CD4-positive, alpha-beta T cell (primary cell): Measurements from ENCODE around the gene AP5M1. TPM values are rescaled to one million over a fixed set of nuclear protein-coding genes. Genes with fewer than 3 reads are reported as not detected.

ENCODE experiments used
- ATAC-seq: fragments of 200-7000 bp; cut with Tn5 transposase; one replicate; pipeline ENCODE4 v1.10.0; 2022; ENCODE audit warnings: mild to moderate bottlenecking; ENCODE audit not compliant: poor library complexity
- CTCF ChIA-PET: fragments of 350-600 bp; sonication (Branson Sonifier 250); formaldehyde crosslinking; loops from one replicate; lab custom pipeline; 2021; ENCODE audit warnings: antibody characterized with exemption, inconsistent platforms; lab: Charles Lee
- POLR2A ChIA-PET: fragments of 350-600 bp; sonication (Branson Sonifier 250); formaldehyde crosslinking; loops from one replicate; lab custom pipeline; 2021; ENCODE audit warnings: antibody characterized with exemption, inconsistent platforms; lab: Charles Lee
- DNase-seq, 14 experiments: peaks; one replicate each; pipeline ENCODE4 v3.0.0-alpha.2; 2013 to 2020; ENCODE audit warnings: mixed read lengths in 2 of 14
- H3K27ac ChIP-seq, 2 donors: one replicate each; pipeline versions ENCODE4 v1.5.1 to v1.7.0; 2013; ENCODE audit warnings: low read length in 2 of 2, low read depth in 1 of 2, mild to moderate bottlenecking in 1 of 2
- H3K27me3 ChIP-seq, 2 experiments: 1 replicate in 1 of 2; 2 replicates in 1 of 2; pipeline versions ENCODE4 v1.6.1 to v1.7.0; 2013; ENCODE audit warnings: low read length in 2 of 2, control low read depth in 1 of 2, mild to moderate bottlenecking in 1 of 2, moderate library complexity in 1 of 2; ENCODE audit not compliant: insufficient read depth in 2 of 2, control insufficient read depth in 1 of 2
- H3K36me3 ChIP-seq: one replicate; pipeline ENCODE4 v1.6.1; 2013; ENCODE audit warnings: low read length, control low read depth; ENCODE audit not compliant: insufficient read depth
- H3K4me1 ChIP-seq: one replicate; pipeline ENCODE4 v1.6.1; 2013; ENCODE audit warnings: low read length, control low read depth; ENCODE audit not compliant: insufficient read depth
- H3K4me3 ChIP-seq: one replicate; pipeline ENCODE4 v1.5.1; 2013; ENCODE audit warnings: mild to moderate bottlenecking, low read length, moderate library complexity
- H3K9me3 ChIP-seq, 2 experiments: 1 replicate in 1 of 2; 2 replicates in 1 of 2; pipeline versions ENCODE4 v1.6.1 to v1.7.0; 2013; ENCODE audit warnings: low read length in 2 of 2, mild to moderate bottlenecking in 2 of 2, control low read depth in 1 of 2, moderate library complexity in 1 of 2; ENCODE audit not compliant: control insufficient read depth in 1 of 2, insufficient read depth in 1 of 2
- H3K27ac Mint-ChIP-seq: one replicate; pipeline ENCODE4 v1.8.0; 2020; ENCODE audit warnings: mixed read lengths
- H3K27me3 Mint-ChIP-seq: one replicate; pipeline ENCODE4 v1.8.0; 2021; ENCODE audit warnings: mixed read lengths
- H3K36me3 Mint-ChIP-seq: one replicate; pipeline ENCODE4 v1.8.0; 2021; ENCODE audit warnings: low read depth, mixed read lengths
- H3K4me1 Mint-ChIP-seq: one replicate; pipeline ENCODE4 v1.8.0; 2021; ENCODE audit warnings: low read depth, mixed read lengths
- H3K4me3 Mint-ChIP-seq: one replicate; pipeline ENCODE4 v1.8.0; 2020; ENCODE audit warnings: mild to moderate bottlenecking, mixed read lengths
- H3K9me3 Mint-ChIP-seq: one replicate; pipeline ENCODE4 v1.8.0; 2020; ENCODE audit warnings: mixed read lengths
- CTCF ChIP-seq: fragments of 200-600 bp; IDR thresholded peaks from one replicate; pipeline ENCODE4 v1.8.0; 2022; ENCODE audit warnings: antibody characterized with exemption, mild to moderate bottlenecking
- intact Hi-C, 2 experiments: fragments of 100-400 bp; cut with DNase I in 1 of 2; cut with micrococcal nuclease in 1 of 2; formaldehyde crosslinking; loops; one replicate each; pipeline versions ENCODE4 v1.15.1 to v1.9.0; 2023 to 2025; cut with DNase I, micrococcal nuclease
- total RNA-seq, 174 experiments: library from RNA in 2 of 174; stranded (reverse) in 2 of 174; gene quantifications; one replicate each; pipeline ENCODE4 v1.2.3 and lab custom pipeline; 2021 to 2026

The AP5M1 gene
- total RNA-seq, 2 experiments from 2014 or later, result 39.2 to 40.4 TPM

DNA sequence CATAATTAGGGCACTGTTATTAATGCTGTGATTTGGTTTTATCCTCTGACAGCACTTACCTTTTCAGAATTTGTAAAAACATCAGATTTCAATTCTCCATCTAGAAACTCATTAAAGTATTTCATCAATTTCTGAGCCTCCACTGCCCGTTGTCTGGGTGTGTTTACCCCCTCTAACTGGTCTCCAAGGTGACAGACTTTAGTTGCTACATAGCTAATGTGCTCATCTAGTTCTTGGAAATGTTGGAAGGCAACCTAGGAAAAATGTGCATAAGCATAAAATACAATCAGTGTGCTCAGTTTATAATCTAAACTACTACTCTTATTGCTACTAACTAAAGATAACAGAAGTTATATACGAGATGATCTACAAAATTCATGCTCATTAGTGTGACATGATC is 24.7 kb upstream of the AP5M1 start:
- Histone ChIP-seq H3K9me3 (no peaks in the 10 kb centered on the region), H3K4me3 (no peak overlapping the region), H3K27me3 (no peaks in the 10 kb centered on the region), H3K36me3 (peaks cover 10% of the 10 kb centered on the region), H3K4me1 (no peaks in the 10 kb centered on the region), H3K27ac (no peak overlapping the region)
- ChIA-PET POLR2A (interaction anchor here (1.0 to 1.1 kb wide), 2 partner anchors 24 to 25 kb away, joined by 3 to 5 read pairs; partner anchors contain the start of genes AP5M1 and EXOC5), CTCF (no interaction called here)
- Mint-ChIP-seq H3K27me3 (no peaks in the 10 kb centered on the region), H3K4me3 (no peak overlapping the region), H3K9me3 (no peaks in the 10 kb centered on the region), H3K27ac (no peak overlapping the region), H3K4me1 (peaks cover 5% of the 10 kb centered on the region), H3K36me3 (peaks cover 73% of the 10 kb centered on the region)
- no peak for TF ChIP-seq CTCF
- DNase-seq, result no peak
- no peak for ATAC-seq
- intact Hi-C loops, result no loop called here

DNA sequence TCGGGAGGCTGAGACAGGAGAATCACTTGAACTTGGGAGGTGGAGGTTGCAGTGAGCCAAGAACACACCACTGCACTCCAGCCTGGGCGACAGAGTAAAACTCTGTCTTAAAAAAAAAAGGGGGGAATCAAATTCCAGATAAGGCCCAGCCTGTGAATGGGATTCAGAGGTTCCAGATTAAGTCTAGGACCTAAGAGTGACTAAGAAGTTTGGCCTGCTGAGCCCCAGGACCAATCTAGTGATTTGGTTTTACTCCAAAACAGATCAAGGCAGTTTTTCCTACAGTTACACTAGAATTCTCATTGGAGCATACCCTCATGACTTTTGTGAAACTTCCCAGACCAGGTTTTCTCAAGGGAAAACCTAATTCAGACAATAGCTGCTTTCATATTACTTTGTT is 22.8 kb upstream of the AP5M1 start:
- H3K27me3 Mint-ChIP-seq, result no peaks in the 10 kb centered on the region
- no peaks in the 10 kb centered on the region for H3K9me3 ChIP-seq

GRCh38 chr14:57246933-57247657 is 21.7 kb upstream of the AP5M1 start:
- no peak for DNase-seq
- ChIA-PET POLR2A (interaction anchor here (1.6 kb wide), 1 partner anchor 22 kb away, joined by 5 read pairs; the partner anchor contains the start of genes AP5M1 and EXOC5), CTCF (interaction anchor here (0.5 to 0.7 kb wide), 2 partner anchors 22 to 156 kb away, joined by 3 read pairs; partner anchors contain the start of genes AP5M1 and EXOC5)
- no peaks in the 10 kb centered on the region for H3K9me3 Mint-ChIP-seq
- no peak overlapping the region for H3K27ac Mint-ChIP-seq
- H3K4me1 ChIP-seq, result no peaks in the 10 kb centered on the region
- peaks cover 51% of the 10 kb centered on the region for H3K36me3 Mint-ChIP-seq
- H3K36me3 ChIP-seq, result peaks cover 10% of the 10 kb centered on the region
- peaks cover 24% of the 10 kb centered on the region for H3K4me1 Mint-ChIP-seq
- TF ChIP-seq CTCF, result no peak
- no peak overlapping the region for H3K4me3 ChIP-seq
- intact Hi-C loops, result no loop called here
- no peak for ATAC-seq
- no peak overlapping the region for H3K4me3 Mint-ChIP-seq
- no peaks in the 10 kb centered on the region for H3K27me3 Mint-ChIP-seq
- no peak overlapping the region for H3K27ac ChIP-seq
- H3K9me3 ChIP-seq, result no peaks in the 10 kb centered on the region
- H3K27me3 ChIP-seq, result no peaks in the 10 kb centered on the region

More for the DNA sequence above, 22.8 kb upstream of the AP5M1 start:
- no peaks in the 10 kb centered on the region for H3K4me1 ChIP-seq
- H3K36me3 ChIP-seq, result peaks cover 10% of the 10 kb centered on the region
- DNase-seq, result no peak
- Mint-ChIP-seq H3K4me3 (no peak overlapping the region), H3K4me1 (peaks cover 15% of the 10 kb centered on the region), H3K9me3 (no peaks in the 10 kb centered on the region), H3K27ac (no peak overlapping the region), H3K36me3 (peaks cover 57% of the 10 kb centered on the region)
- ChIA-PET CTCF (no interaction called here), POLR2A (interaction anchor here (1.6 kb wide), 1 partner anchor 23 kb away, joined by 5 read pairs; the partner anchor contains the start of genes AP5M1 and EXOC5)
- H3K27ac ChIP-seq, result no peak overlapping the region
- no peak for TF ChIP-seq CTCF
- H3K4me3 ChIP-seq, result no peak overlapping the region
- no peak for ATAC-seq
- intact Hi-C loops, result no loop called here
- no peaks in the 10 kb centered on the region for H3K27me3 ChIP-seq
